Measurements from ENCODE around the gene ZRSR2. TPM values are rescaled to one million over a fixed set of nuclear protein-coding genes. Genes with fewer than 3 reads are reported as not detected.

The ZRSR2 gene
- total RNA-seq, 1 donor from 2014 or later, result 8.5 TPM

DNA sequence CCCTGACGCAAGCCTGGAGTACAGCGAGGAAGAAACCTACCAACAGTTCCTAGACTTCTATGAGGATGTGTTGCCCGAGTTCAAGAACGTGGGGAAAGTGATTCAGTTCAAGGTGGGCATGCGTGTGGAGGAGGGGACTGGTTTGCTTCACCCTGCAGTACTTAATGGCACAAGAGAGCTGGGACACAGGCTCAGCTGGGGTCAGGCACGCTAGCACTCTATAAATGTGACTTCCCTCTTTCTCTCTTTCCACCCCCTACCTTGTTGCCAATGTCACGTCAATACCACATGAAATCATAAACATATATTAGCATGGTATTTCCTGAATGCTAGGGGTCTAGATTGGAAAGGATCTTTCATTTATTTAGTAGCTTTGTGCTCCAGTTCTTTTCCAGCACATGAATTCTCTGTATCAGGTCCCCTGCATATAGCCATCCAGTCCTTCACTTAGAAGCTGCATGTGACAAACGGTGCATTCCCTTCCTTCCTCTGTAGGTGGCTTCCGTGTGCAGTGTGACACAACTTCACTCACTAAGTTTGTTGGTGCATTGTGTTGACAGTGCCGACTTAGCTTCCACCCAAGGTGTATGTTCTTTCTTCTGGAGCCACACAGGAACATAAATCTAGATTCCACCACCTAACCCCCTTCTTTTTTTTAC lies 25.6 kb downstream of the ZRSR2 start:
- Mint-ChIP-seq H3K27ac (ENCODE audit: unreplicated experiment) (no peak overlapping the region), H3K4me3 (ENCODE audit: unreplicated experiment) (no peak overlapping the region), H3K9me3 (ENCODE audit: unreplicated experiment) (no peaks in the 10 kb centered on the region), H3K36me3 (ENCODE audit: unreplicated experiment) (no peaks in the 10 kb centered on the region), H3K4me1 (ENCODE audit: low read depth, unreplicated experiment) (peaks cover 4% of the 10 kb centered on the region), H3K27me3 (ENCODE audit: unreplicated experiment) (no peaks in the 10 kb centered on the region)
- TF ChIP-seq CTCF (IDR thresholded peaks at IDR 0.05; ENCODE audit: partially characterized antibody, unreplicated experiment), result peak; percentile 12
- DNase-seq, result no peak

DNA sequence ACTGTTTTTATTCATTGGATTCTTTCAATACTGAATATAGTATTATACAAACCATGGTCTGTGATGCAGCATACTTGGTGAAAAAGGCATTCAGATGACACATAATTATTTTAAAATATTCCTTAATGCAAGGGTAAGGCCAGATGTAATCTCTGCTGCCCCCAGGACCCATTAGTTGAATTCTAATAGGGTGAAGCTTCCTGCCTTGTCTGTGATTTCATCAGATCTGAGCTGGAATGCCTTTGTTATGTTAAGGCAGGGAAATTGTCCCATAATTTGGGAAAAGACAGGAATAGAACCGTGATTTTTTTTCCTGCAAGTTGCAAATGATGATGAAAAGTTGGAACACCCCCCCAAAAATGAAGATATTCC lies 26.1 kb downstream of the ZRSR2 start:
- H3K9me3 Mint-ChIP-seq (ENCODE audit: unreplicated experiment), result no peaks in the 10 kb centered on the region
- H3K36me3 Mint-ChIP-seq (ENCODE audit: unreplicated experiment), result no peaks in the 10 kb centered on the region
- no peak for DNase-seq
- H3K27me3 Mint-ChIP-seq (ENCODE audit: unreplicated experiment), result no peaks in the 10 kb centered on the region
- TF ChIP-seq CTCF (IDR thresholded peaks at IDR 0.05; ENCODE audit: partially characterized antibody, unreplicated experiment), result peak; percentile 5
- peaks cover 5% of the 10 kb centered on the region for H3K4me1 Mint-ChIP-seq (ENCODE audit: low read depth, unreplicated experiment)
- no peak overlapping the region for H3K4me3 Mint-ChIP-seq (ENCODE audit: unreplicated experiment)
- H3K27ac Mint-ChIP-seq (ENCODE audit: unreplicated experiment), result no peak overlapping the region

DNA sequence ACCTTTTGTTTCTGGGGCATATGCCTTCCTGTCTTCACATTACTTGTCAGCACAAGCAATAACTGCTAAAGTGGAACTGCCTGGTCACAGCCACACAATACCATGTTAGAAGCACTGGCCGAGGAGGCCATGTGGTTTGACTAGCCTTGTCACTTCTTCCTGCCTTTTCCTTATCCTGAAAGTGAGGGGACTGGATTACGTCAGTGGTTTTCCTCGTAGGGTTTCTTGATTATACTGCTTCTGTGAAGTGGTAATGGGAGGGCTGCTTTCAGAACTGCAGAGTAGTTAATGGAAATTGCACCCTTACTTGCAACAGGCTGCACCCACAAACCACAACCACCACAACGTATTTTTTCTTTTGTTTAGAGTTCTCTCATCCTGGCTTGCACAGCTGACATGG lies 26.6 kb downstream of the ZRSR2 start:
- Mint-ChIP-seq H3K27me3 (ENCODE audit: unreplicated experiment) (no peaks in the 10 kb centered on the region), H3K27ac (ENCODE audit: unreplicated experiment) (no peak overlapping the region), H3K9me3 (ENCODE audit: unreplicated experiment) (no peaks in the 10 kb centered on the region), H3K4me3 (ENCODE audit: unreplicated experiment) (no peak overlapping the region), H3K4me1 (ENCODE audit: low read depth, unreplicated experiment) (peaks cover 5% of the 10 kb centered on the region), H3K36me3 (ENCODE audit: unreplicated experiment) (no peaks in the 10 kb centered on the region)
- TF ChIP-seq CTCF (IDR thresholded peaks at IDR 0.05; ENCODE audit: partially characterized antibody, unreplicated experiment), result no peak
- no peak for DNase-seq

- Mint-ChIP-seq H3K4me3 (ENCODE audit: unreplicated experiment) (no peak overlapping the region), H3K36me3 (ENCODE audit: unreplicated experiment) (no peaks in the 10 kb centered on the region), H3K27ac (ENCODE audit: unreplicated experiment) (no peak overlapping the region), H3K9me3 (ENCODE audit: unreplicated experiment) (no peaks in the 10 kb centered on the region), H3K4me1 (ENCODE audit: low read depth, unreplicated experiment) (peaks cover 5% of the 10 kb centered on the region), H3K27me3 (ENCODE audit: unreplicated experiment) (no peaks in the 10 kb centered on the region)
- no peak for TF ChIP-seq CTCF (IDR thresholded peaks at IDR 0.05; ENCODE audit: partially characterized antibody, unreplicated experiment)
- DNase-seq, result no peak
Measured at GRCh38 chrX:15820106-15821073, 30.1 kb downstream of the ZRSR2 start.

DNA sequence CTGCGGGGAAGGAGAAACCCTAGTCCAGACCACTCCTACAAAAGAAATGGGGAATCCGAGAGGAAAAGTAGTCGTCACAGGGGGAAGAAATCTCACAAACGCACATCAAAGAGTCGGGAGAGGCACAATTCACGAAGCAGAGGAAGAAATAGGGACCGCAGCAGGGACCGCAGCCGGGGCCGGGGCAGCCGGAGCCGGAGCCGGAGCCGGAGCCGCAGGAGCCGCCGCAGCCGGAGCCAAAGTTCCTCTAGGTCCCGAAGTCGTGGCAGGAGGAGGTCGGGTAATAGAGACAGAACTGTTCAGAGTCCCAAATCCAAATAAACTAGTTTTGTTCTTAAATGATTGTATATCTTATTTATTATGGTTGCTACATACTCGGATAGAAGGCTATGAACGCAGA lies 32.6 kb downstream of the ZRSR2 start:
- H3K4me1 Mint-ChIP-seq (ENCODE audit: low read depth, unreplicated experiment), result peaks cover 5% of the 10 kb centered on the region
- H3K9me3 Mint-ChIP-seq (ENCODE audit: unreplicated experiment), result no peaks in the 10 kb centered on the region
- no peak for DNase-seq
- no peak overlapping the region for H3K27ac Mint-ChIP-seq (ENCODE audit: unreplicated experiment)
- no peaks in the 10 kb centered on the region for H3K27me3 Mint-ChIP-seq (ENCODE audit: unreplicated experiment)
- H3K36me3 Mint-ChIP-seq (ENCODE audit: unreplicated experiment), result no peaks in the 10 kb centered on the region
- TF ChIP-seq CTCF (IDR thresholded peaks at IDR 0.05; ENCODE audit: partially characterized antibody, unreplicated experiment), result no peak
- no peak overlapping the region for H3K4me3 Mint-ChIP-seq (ENCODE audit: unreplicated experiment)
